ENCODE measurements around the gene C6orf52.

C6orf52 gene

DNA sequence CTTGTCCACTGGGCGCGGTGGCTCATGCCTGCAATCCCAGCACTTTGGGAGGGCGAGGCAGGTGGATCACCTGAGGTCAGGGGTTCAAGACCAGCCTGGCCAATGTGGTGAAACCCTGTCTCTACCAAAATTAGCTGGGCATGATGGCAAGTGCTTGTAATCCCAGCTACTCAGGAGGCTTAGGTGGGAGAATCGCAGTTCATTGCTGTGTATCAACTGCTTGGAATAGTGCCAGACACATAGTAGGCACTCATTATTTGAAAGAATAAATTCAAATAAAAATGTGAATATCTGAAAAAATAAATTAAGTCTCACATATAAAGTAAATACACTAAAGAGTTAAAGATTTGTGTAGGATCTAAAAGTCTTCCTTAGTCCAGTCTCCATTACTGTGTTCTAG, 2.2 kb upstream of the C6orf52 start:
- no peak overlapping the region for H4K91ac ChIP-seq (ENCODE audit: low read depth, low read length)
- H3K79me1 ChIP-seq (ENCODE audit: low read length): peaks cover 9% of the 10 kb centered on the region
- DNase-seq: no peak
- H3K36me3 ChIP-seq (ENCODE audit: control insufficient read depth in 1 of 2, insufficient read depth in 2 of 2, low read length in 2 of 2): peaks cover 5 to 16% of the 10 kb centered on the region in 2 experiments
- no peak overlapping the region for H3K23ac ChIP-seq (ENCODE audit: low read length)
- no peaks in the 10 kb centered on the region for H3K9me3 ChIP-seq (ENCODE audit: insufficient read depth, low read depth, low read length)
- peaks cover 0 to 4% of the 10 kb centered on the region in 2 experiments for H3K4me1 ChIP-seq (ENCODE audit: control insufficient read depth in 1 of 2, insufficient read depth in 2 of 2, low read length in 2 of 2)
- no peak overlapping the region for H3K4me2 ChIP-seq (ENCODE audit: low read length)
- H4K8ac ChIP-seq (ENCODE audit: low read depth, low read length): no peak overlapping the region
- WGBS (ENCODE audit: extremely low coverage, insufficient coverage, insufficient read length): no CpG with 5 or more reads among the region's 4 CpGs
- H2AFZ ChIP-seq (ENCODE audit: insufficient read depth, low read length, poor library complexity): no peak overlapping the region
- H2BK120ac ChIP-seq (ENCODE audit: insufficient read depth, low read length, poor library complexity): no peak overlapping the region
- H3K14ac ChIP-seq (ENCODE audit: low read length): no peak overlapping the region
- no peak overlapping the region for H2BK5ac ChIP-seq (ENCODE audit: low read depth, low read length, poor library complexity)
- no peak overlapping the region for H2BK12ac ChIP-seq (ENCODE audit: low read length)
- H3K27ac ChIP-seq (ENCODE audit: low read depth, low read length): no peak overlapping the region
- no peak overlapping the region for H3K9ac ChIP-seq (ENCODE audit: low read length)
- no peak overlapping the region for H2AK5ac ChIP-seq (ENCODE audit: low read length)
- no peaks in the 10 kb centered on the region for H3K27me3 ChIP-seq (ENCODE audit: insufficient read depth, low read length)
- peak overlapping the region; percentile 49 for H4K12ac ChIP-seq (ENCODE audit: low read depth, low read length)
- H3K18ac ChIP-seq (ENCODE audit: low read length): no peak overlapping the region
- no peak overlapping the region for H3K4me3 ChIP-seq (ENCODE audit: low read depth, low read length)
- H3K79me2 ChIP-seq (ENCODE audit: control insufficient read depth, insufficient read depth, low read length, poor library complexity): peaks cover 7% of the 10 kb centered on the region
- peak overlapping the region; percentile 39 for H3K4ac ChIP-seq (ENCODE audit: low read depth, low read length)

DNA sequence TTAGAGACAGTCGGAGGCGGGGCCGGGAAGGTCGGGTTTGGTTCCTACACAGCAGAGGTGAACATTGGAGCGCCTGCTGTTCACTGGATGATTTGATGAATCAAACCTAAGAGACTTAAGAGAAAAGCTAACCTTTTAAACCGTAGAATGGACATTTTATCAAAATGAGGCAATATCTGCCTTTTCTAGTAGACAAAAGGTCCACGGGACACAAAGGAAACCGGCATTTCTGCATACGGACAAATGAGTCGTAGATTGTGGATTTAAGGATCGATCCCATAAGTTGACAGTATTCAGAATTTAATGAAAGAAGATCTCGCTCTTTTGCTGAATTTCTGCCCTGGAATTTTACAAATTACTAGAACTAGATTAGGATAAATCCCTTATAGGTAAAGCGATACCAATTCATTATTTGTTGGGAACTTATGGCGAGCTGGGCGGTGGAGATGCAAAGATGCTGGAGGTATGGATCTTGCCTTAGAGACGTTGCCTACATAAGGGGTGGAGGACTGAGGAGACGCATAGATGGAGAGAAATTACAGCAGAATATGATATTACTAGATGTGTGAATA, 756 bp upstream of the C6orf52 start:
- Histone ChIP-seq H4K91ac (ENCODE audit: low read depth, low read length) (peak overlapping the region; percentile 76), H4K12ac (ENCODE audit: low read depth, low read length) (peak overlapping the region; percentile 64), H3K79me2 (ENCODE audit: control insufficient read depth, insufficient read depth, low read length, poor library complexity) (peaks cover 7% of the 10 kb centered on the region), H2BK120ac (ENCODE audit: insufficient read depth, low read length, poor library complexity) (peak overlapping the region; percentile 75), H4K8ac (ENCODE audit: low read depth, low read length) (peak overlapping the region; percentile 96), H3K27ac (ENCODE audit: low read depth, low read length) (peak overlapping the region; percentile 69), H3K23ac (ENCODE audit: low read length) (no peak overlapping the region), H2BK5ac (ENCODE audit: low read depth, low read length, poor library complexity) (no peak overlapping the region), H3K14ac (ENCODE audit: low read length) (peak overlapping the region; percentile 90), H3K4me3 (ENCODE audit: low read depth, low read length) (peak overlapping the region; percentile 89), H2AFZ (ENCODE audit: insufficient read depth, low read length, poor library complexity) (peak overlapping the region; percentile 94), H3K4me1 (ENCODE audit: control insufficient read depth in 1 of 2, insufficient read depth in 2 of 2, low read length in 2 of 2) (peaks cover 3 to 4% of the 10 kb centered on the region in 2 experiments), H2BK12ac (ENCODE audit: low read length) (no peak overlapping the region), H3K9ac (ENCODE audit: low read length) (peak overlapping the region; percentile 68), H3K18ac (ENCODE audit: low read length) (no peak overlapping the region), H3K27me3 (ENCODE audit: insufficient read depth, low read length) (no peaks in the 10 kb centered on the region), H3K4ac (ENCODE audit: low read depth, low read length) (peak overlapping the region; percentile 64), H3K79me1 (ENCODE audit: low read length) (peaks cover 12% of the 10 kb centered on the region), H2AK5ac (ENCODE audit: low read length) (no peak overlapping the region), H3K4me2 (ENCODE audit: low read length) (peak overlapping the region; percentile 67), H3K36me3 (ENCODE audit: control insufficient read depth in 1 of 2, insufficient read depth in 2 of 2, low read length in 2 of 2) (peaks cover 5 to 14% of the 10 kb centered on the region in 2 experiments), H3K9me3 (ENCODE audit: insufficient read depth, low read depth, low read length) (no peaks in the 10 kb centered on the region)
- no CpG with 5 or more reads among the region's 17 CpGs for WGBS (ENCODE audit: extremely low coverage, insufficient coverage, insufficient read length)
- DNase-seq: no peak

DNA sequence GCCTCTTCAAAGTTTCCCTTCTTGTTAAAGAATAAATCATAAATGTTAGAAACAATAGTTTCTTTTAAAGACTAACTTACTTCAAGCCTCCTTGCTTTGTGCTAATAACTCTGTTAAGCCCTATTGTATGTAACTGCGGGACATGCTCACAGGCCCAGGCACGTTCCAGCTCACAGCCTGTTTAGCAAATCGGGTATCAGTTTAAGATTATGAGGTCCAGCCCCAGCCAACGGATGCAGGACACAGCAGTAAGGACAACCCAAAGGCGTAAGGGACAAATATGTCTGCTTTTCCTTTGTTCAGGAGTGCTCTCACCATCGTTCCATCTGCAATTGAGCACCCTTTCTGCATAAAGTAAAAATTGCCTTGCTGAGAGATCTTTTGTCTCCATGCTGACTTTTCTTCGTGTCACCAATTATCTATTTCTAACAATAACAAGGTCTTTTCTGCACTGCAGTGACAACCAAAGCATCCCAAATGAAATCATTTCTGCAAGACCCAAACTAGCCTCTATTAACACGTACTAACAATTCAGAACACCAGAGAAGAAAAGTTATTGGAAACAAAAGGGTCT, 1.4 kb downstream of the C6orf52 start:
- no peak overlapping the region for H2BK5ac ChIP-seq (ENCODE audit: low read depth, low read length, poor library complexity)
- no peak overlapping the region for H4K12ac ChIP-seq (ENCODE audit: low read depth, low read length)
- H2BK12ac ChIP-seq (ENCODE audit: low read length): no peak overlapping the region
- no peak for DNase-seq
- H3K23ac ChIP-seq (ENCODE audit: low read length): no peak overlapping the region
- H3K4me3 ChIP-seq (ENCODE audit: low read depth, low read length): no peak overlapping the region
- H3K4me2 ChIP-seq (ENCODE audit: low read length): peak overlapping the region; percentile 67
- no peaks in the 10 kb centered on the region for H3K9me3 ChIP-seq (ENCODE audit: insufficient read depth, low read depth, low read length)
- no peak overlapping the region for H3K27ac ChIP-seq (ENCODE audit: low read depth, low read length)
- H3K36me3 ChIP-seq (ENCODE audit: control insufficient read depth in 1 of 2, insufficient read depth in 2 of 2, low read length in 2 of 2): peaks cover 0 to 5% of the 10 kb centered on the region in 2 experiments
- peaks cover 5 to 6% of the 10 kb centered on the region in 2 experiments for H3K4me1 ChIP-seq (ENCODE audit: control insufficient read depth in 1 of 2, insufficient read depth in 2 of 2, low read length in 2 of 2)
- no peak overlapping the region for H4K91ac ChIP-seq (ENCODE audit: low read depth, low read length)
- no peak overlapping the region for H3K4ac ChIP-seq (ENCODE audit: low read depth, low read length)
- no peak overlapping the region for H4K8ac ChIP-seq (ENCODE audit: low read depth, low read length)
- H2AK5ac ChIP-seq (ENCODE audit: low read length): no peak overlapping the region
- H3K18ac ChIP-seq (ENCODE audit: low read length): no peak overlapping the region
- no peak overlapping the region for H2BK120ac ChIP-seq (ENCODE audit: insufficient read depth, low read length, poor library complexity)
- no peak overlapping the region for H3K9ac ChIP-seq (ENCODE audit: low read length)
- no peak overlapping the region for H3K14ac ChIP-seq (ENCODE audit: low read length)
- WGBS (ENCODE audit: extremely low coverage, insufficient coverage, insufficient read length): no CpG with 5 or more reads among the region's 8 CpGs
- H3K27me3 ChIP-seq (ENCODE audit: insufficient read depth, low read length): no peaks in the 10 kb centered on the region
- H3K79me1 ChIP-seq (ENCODE audit: low read length): peaks cover 15% of the 10 kb centered on the region
- no peak overlapping the region for H2AFZ ChIP-seq (ENCODE audit: insufficient read depth, low read length, poor library complexity)
- H3K79me2 ChIP-seq (ENCODE audit: control insufficient read depth, insufficient read depth, low read length, poor library complexity): peaks cover 7% of the 10 kb centered on the region

DNA sequence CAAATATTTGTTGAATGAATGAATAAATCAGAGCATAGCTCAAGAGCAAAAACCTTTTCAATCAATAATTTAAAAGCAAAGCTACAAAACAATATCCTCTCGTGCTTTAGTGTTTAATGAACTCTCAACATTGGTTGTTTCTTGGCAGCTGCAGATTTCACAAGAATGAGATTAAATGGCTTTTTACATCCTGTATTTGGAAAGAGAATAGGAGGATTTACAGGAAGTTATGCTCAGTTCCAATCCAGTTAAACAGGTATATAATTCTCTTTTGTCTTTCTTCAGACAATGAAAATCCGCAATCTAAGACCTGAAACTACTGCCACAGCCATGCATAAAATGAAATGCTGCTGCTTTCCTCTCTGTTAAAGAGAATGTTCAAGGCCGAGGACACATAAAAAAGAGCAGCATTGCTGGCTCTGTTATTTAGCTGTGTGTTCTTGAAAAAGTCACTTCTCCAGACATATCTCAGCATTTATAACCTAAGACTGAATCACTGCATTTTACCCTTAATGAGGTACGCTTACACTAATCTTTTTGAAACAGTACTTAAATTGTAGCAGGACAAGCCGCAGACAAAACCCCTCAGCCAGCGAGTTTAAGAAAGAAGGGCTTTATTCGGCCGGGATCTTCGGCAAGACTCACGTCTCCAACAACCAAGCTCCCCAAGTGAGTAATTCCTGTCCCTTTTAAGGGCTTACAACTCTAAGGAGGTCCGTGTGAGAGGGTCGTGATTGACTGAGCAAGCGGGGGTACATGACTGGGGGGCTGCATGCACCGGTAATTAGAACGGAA, 3.6 kb downstream of the C6orf52 start:
- H3K4me1 ChIP-seq (ENCODE audit: control insufficient read depth in 1 of 2, insufficient read depth in 2 of 2, low read length in 2 of 2): peaks cover 5 to 6% of the 10 kb centered on the region in 2 experiments
- H3K27me3 ChIP-seq (ENCODE audit: insufficient read depth, low read length): no peaks in the 10 kb centered on the region
- peaks cover 15% of the 10 kb centered on the region for H3K79me1 ChIP-seq (ENCODE audit: low read length)
- H3K4me3 ChIP-seq (ENCODE audit: low read depth, low read length): no peak overlapping the region
- H4K91ac ChIP-seq (ENCODE audit: low read depth, low read length): no peak overlapping the region
- no peak overlapping the region for H2BK12ac ChIP-seq (ENCODE audit: low read length)
- H3K14ac ChIP-seq (ENCODE audit: low read length): no peak overlapping the region
- no peak overlapping the region for H3K23ac ChIP-seq (ENCODE audit: low read length)
- H3K9ac ChIP-seq (ENCODE audit: low read length): no peak overlapping the region
- H3K79me2 ChIP-seq (ENCODE audit: control insufficient read depth, insufficient read depth, low read length, poor library complexity): peaks cover 7% of the 10 kb centered on the region
- no peak overlapping the region for H2AFZ ChIP-seq (ENCODE audit: insufficient read depth, low read length, poor library complexity)
- no peak overlapping the region for H3K4ac ChIP-seq (ENCODE audit: low read depth, low read length)
- no peaks in the 10 kb centered on the region for H3K36me3 ChIP-seq (ENCODE audit: control insufficient read depth in 1 of 2, insufficient read depth in 2 of 2, low read length in 2 of 2)
- H4K8ac ChIP-seq (ENCODE audit: low read depth, low read length): no peak overlapping the region
- H2BK120ac ChIP-seq (ENCODE audit: insufficient read depth, low read length, poor library complexity): no peak overlapping the region
- H2AK5ac ChIP-seq (ENCODE audit: low read length): no peak overlapping the region
- H3K27ac ChIP-seq (ENCODE audit: low read depth, low read length): peak overlapping the region; percentile 67
- H4K12ac ChIP-seq (ENCODE audit: low read depth, low read length): no peak overlapping the region
- no peak overlapping the region for H3K18ac ChIP-seq (ENCODE audit: low read length)
- no peak for DNase-seq
- H3K9me3 ChIP-seq (ENCODE audit: insufficient read depth, low read depth, low read length): no peaks in the 10 kb centered on the region
- H2BK5ac ChIP-seq (ENCODE audit: low read depth, low read length, poor library complexity): no peak overlapping the region
- WGBS (ENCODE audit: extremely low coverage, insufficient coverage, insufficient read length): no CpG with 5 or more reads among the region's 15 CpGs
- H3K4me2 ChIP-seq (ENCODE audit: low read length): no peak overlapping the region

Measured in trophoblast cell (in vitro differentiated cells and primary cell).